PC-3 (cell line): ENCODE results near the gene UTP20.

Source experiments
- CTCF ChIP-seq: fragments of 300-600 bp; sonication (generic); conservative IDR thresholded peaks from 2 replicates; pipeline ENCODE4 v1.5.1; 2017; ENCODE audit warnings: antibody characterized with exemption, low read depth, mild to moderate bottlenecking, low read length
- EZH2 ChIP-seq: fragments of 300-600 bp; sonication (generic); IDR thresholded peaks from one replicate; pipeline ENCODE4 v1.6.1; 2017; ENCODE audit warnings: antibody characterized with exemption, mild to moderate bottlenecking, low read length; ENCODE audit not compliant: unreplicated experiment

- TF ChIP-seq CTCF (no peak), EZH2 (no peak)
Measured at GRCh38 chr12:101305794-101306193, 25.9 kb downstream of the UTP20 start.
